ENCODE measurements around the gene REXO1.
"Not testable (repeated sequence)": the region's sequence is repeated elsewhere in the genome, so short reads cannot be mapped to it uniquely, and the experiment has no call there.

REXO1 gene

GRCh38 chr19:1805401-1806183 lies 42.7 kb downstream of the REXO1 start:
- no CpG with 5 or more reads among the region's 24 CpGs for WGBS (ENCODE audit: extremely low coverage, insufficient coverage, low lambda C conversion rate)
- no peak overlapping the region for H3K23ac ChIP-seq (ENCODE audit: low read length)
- H2BK120ac ChIP-seq (ENCODE audit: low read depth, low read length) = no peak overlapping the region
- H3K79me2 ChIP-seq (ENCODE audit: control insufficient read depth, insufficient read depth, low read length) = no peaks in the 10 kb centered on the region
- DNase-seq = no peak
- no peak overlapping the region for H3K56ac ChIP-seq (ENCODE audit: low read length)
- H3K4me3 ChIP-seq (ENCODE audit: low read length) = no peak overlapping the region
- H3K4ac ChIP-seq (ENCODE audit: low read depth, low read length) = no peak overlapping the region
- H3K4me1 ChIP-seq (ENCODE audit: control insufficient read depth, low read depth, low read length) = no peaks in the 10 kb centered on the region
- no peak overlapping the region for H2BK15ac ChIP-seq (replicated peaks; ENCODE audit: low read depth)
- H3K79me1 ChIP-seq (ENCODE audit: low read length) = no peaks in the 10 kb centered on the region
- no peaks in the 10 kb centered on the region for H3K36me3 ChIP-seq (ENCODE audit: control insufficient read depth, insufficient read depth, low read length)
- H2AK5ac ChIP-seq (ENCODE audit: low read length) = no peak overlapping the region
- H3K9ac ChIP-seq (ENCODE audit: low read length) = no peak overlapping the region
- no peak overlapping the region for H3K27ac ChIP-seq (ENCODE audit: low read depth, low read length)
- H2BK5ac ChIP-seq (ENCODE audit: low read length) = no peak overlapping the region
- no peaks in the 10 kb centered on the region for H3K27me3 ChIP-seq (ENCODE audit: insufficient read depth, low read length, poor library complexity)
- no peak overlapping the region for H4K5ac ChIP-seq (ENCODE audit: low read length)
- H4K8ac ChIP-seq (ENCODE audit: low read depth, low read length) = no peak overlapping the region
- H3K4me2 ChIP-seq (ENCODE audit: low read length) = no peak overlapping the region
- H3K18ac ChIP-seq (ENCODE audit: low read length) = no peak overlapping the region

GRCh38 chr19:1804858-1805257 lies 43.4 kb downstream of the REXO1 start:
- Histone ChIP-seq H3K9ac (ENCODE audit: low read length) (no peak overlapping the region), H2BK5ac (ENCODE audit: low read length) (no peak overlapping the region), H3K36me3 (ENCODE audit: control insufficient read depth, insufficient read depth, low read length) (no peaks in the 10 kb centered on the region), H3K4me1 (ENCODE audit: control insufficient read depth, low read depth, low read length) (no peaks in the 10 kb centered on the region), H3K56ac (ENCODE audit: low read length) (no peak overlapping the region), H2BK15ac (replicated peaks; ENCODE audit: low read depth) (no peak overlapping the region), H3K23ac (ENCODE audit: low read length) (no peak overlapping the region), H3K27ac (ENCODE audit: low read depth, low read length) (no peak overlapping the region), H2BK120ac (ENCODE audit: low read depth, low read length) (no peak overlapping the region), H4K8ac (ENCODE audit: low read depth, low read length) (no peak overlapping the region), H2AK5ac (ENCODE audit: low read length) (no peak overlapping the region), H3K79me2 (ENCODE audit: control insufficient read depth, insufficient read depth, low read length) (no peaks in the 10 kb centered on the region), H4K5ac (ENCODE audit: low read length) (no peak overlapping the region), H3K4me3 (ENCODE audit: low read length) (no peak overlapping the region), H3K4me2 (ENCODE audit: low read length) (no peak overlapping the region), H3K79me1 (ENCODE audit: low read length) (no peaks in the 10 kb centered on the region), H3K18ac (ENCODE audit: low read length) (no peak overlapping the region), H3K4ac (ENCODE audit: low read depth, low read length) (no peak overlapping the region), H3K27me3 (ENCODE audit: insufficient read depth, low read length, poor library complexity) (no peaks in the 10 kb centered on the region)
- WGBS (ENCODE audit: extremely low coverage, insufficient coverage, low lambda C conversion rate) = no CpG with 5 or more reads among the region's 6 CpGs
- DNase-seq = no peak

GRCh38 chr19:1799695-1800342 lies 48.5 kb downstream of the REXO1 start:
- no CpG with 5 or more reads among the region's 36 CpGs for WGBS (ENCODE audit: extremely low coverage, insufficient coverage, low lambda C conversion rate)
- no peak overlapping the region for H4K5ac ChIP-seq (ENCODE audit: low read length)
- no peak for DNase-seq

GRCh38 chr19:1797313-1797712 lies 51.0 kb downstream of the REXO1 start:
- not testable (repeated sequence) for H3K18ac ChIP-seq (ENCODE audit: low read length); H3K4me3 ChIP-seq (ENCODE audit: low read length); H3K36me3 ChIP-seq (ENCODE audit: control insufficient read depth, insufficient read depth, low read length); H2BK120ac ChIP-seq (ENCODE audit: low read depth, low read length); H2AK5ac ChIP-seq (ENCODE audit: low read length); H3K79me1 ChIP-seq (ENCODE audit: low read length); DNase-seq; H3K79me2 ChIP-seq (ENCODE audit: control insufficient read depth, insufficient read depth, low read length); H3K23ac ChIP-seq (ENCODE audit: low read length); H3K4me2 ChIP-seq (ENCODE audit: low read length); H3K9ac ChIP-seq (ENCODE audit: low read length); H3K4ac ChIP-seq (ENCODE audit: low read depth, low read length); H3K56ac ChIP-seq (ENCODE audit: low read length); H2BK15ac ChIP-seq (replicated peaks; ENCODE audit: low read depth); H4K8ac ChIP-seq (ENCODE audit: low read depth, low read length); H2BK5ac ChIP-seq (ENCODE audit: low read length); H3K27me3 ChIP-seq (ENCODE audit: insufficient read depth, low read length, poor library complexity); H4K5ac ChIP-seq (ENCODE audit: low read length); H3K4me1 ChIP-seq (ENCODE audit: control insufficient read depth, low read depth, low read length); H3K27ac ChIP-seq (ENCODE audit: low read depth, low read length)
- no CpG with 5 or more reads among the region's 7 CpGs for WGBS (ENCODE audit: extremely low coverage, insufficient coverage, low lambda C conversion rate)

More at GRCh38 chr19:1799695-1800342, 48.5 kb downstream of the REXO1 start:
- Histone ChIP-seq H2BK15ac (replicated peaks; ENCODE audit: low read depth) (no peak overlapping the region), H3K4me3 (ENCODE audit: low read length) (no peak overlapping the region), H2AK5ac (ENCODE audit: low read length) (no peak overlapping the region), H3K23ac (ENCODE audit: low read length) (no peak overlapping the region), H3K79me1 (ENCODE audit: low read length) (no peaks in the 10 kb centered on the region), H3K56ac (ENCODE audit: low read length) (no peak overlapping the region), H3K36me3 (ENCODE audit: control insufficient read depth, insufficient read depth, low read length) (no peaks in the 10 kb centered on the region), H3K4me2 (ENCODE audit: low read length) (no peak overlapping the region), H3K4me1 (ENCODE audit: control insufficient read depth, low read depth, low read length) (no peaks in the 10 kb centered on the region), H3K18ac (ENCODE audit: low read length) (no peak overlapping the region), H4K8ac (ENCODE audit: low read depth, low read length) (no peak overlapping the region), H3K27ac (ENCODE audit: low read depth, low read length) (no peak overlapping the region), H2BK5ac (ENCODE audit: low read length) (no peak overlapping the region), H3K79me2 (ENCODE audit: control insufficient read depth, insufficient read depth, low read length) (no peaks in the 10 kb centered on the region), H3K4ac (ENCODE audit: low read depth, low read length) (no peak overlapping the region), H2BK120ac (ENCODE audit: low read depth, low read length) (no peak overlapping the region), H3K27me3 (ENCODE audit: insufficient read depth, low read length, poor library complexity) (no peaks in the 10 kb centered on the region), H3K9ac (ENCODE audit: low read length) (no peak overlapping the region)

- no peak overlapping the region for H3K4me3 ChIP-seq (ENCODE audit: low read length)
- no peak overlapping the region for H2BK120ac ChIP-seq (ENCODE audit: low read depth, low read length)
- no peak overlapping the region for H3K56ac ChIP-seq (ENCODE audit: low read length)
- no peak overlapping the region for H2BK5ac ChIP-seq (ENCODE audit: low read length)
- H4K5ac ChIP-seq (ENCODE audit: low read length) = no peak overlapping the region
- no peak overlapping the region for H3K23ac ChIP-seq (ENCODE audit: low read length)
- H3K79me2 ChIP-seq (ENCODE audit: control insufficient read depth, insufficient read depth, low read length) = no peaks in the 10 kb centered on the region
- no peak overlapping the region for H2BK15ac ChIP-seq (replicated peaks; ENCODE audit: low read depth)
- no peaks in the 10 kb centered on the region for H3K27me3 ChIP-seq (ENCODE audit: insufficient read depth, low read length, poor library complexity)
- H3K27ac ChIP-seq (ENCODE audit: low read depth, low read length) = no peak overlapping the region
- no peak overlapping the region for H3K4ac ChIP-seq (ENCODE audit: low read depth, low read length)
- no peak overlapping the region for H3K9ac ChIP-seq (ENCODE audit: low read length)
- no peaks in the 10 kb centered on the region for H3K36me3 ChIP-seq (ENCODE audit: control insufficient read depth, insufficient read depth, low read length)
- no peaks in the 10 kb centered on the region for H3K79me1 ChIP-seq (ENCODE audit: low read length)
- no peak overlapping the region for H2AK5ac ChIP-seq (ENCODE audit: low read length)
- H3K4me2 ChIP-seq (ENCODE audit: low read length) = no peak overlapping the region
- no peak overlapping the region for H3K18ac ChIP-seq (ENCODE audit: low read length)
- no peak for DNase-seq
- no peaks in the 10 kb centered on the region for H3K4me1 ChIP-seq (ENCODE audit: control insufficient read depth, low read depth, low read length)
- no peak overlapping the region for H4K8ac ChIP-seq (ENCODE audit: low read depth, low read length)
- no CpG with 5 or more reads among the region's 52 CpGs for WGBS (ENCODE audit: extremely low coverage, insufficient coverage, low lambda C conversion rate)
Observed at GRCh38 chr19:1796395-1797142, 51.7 kb downstream of the REXO1 start.

Data from mesendoderm (in vitro differentiated cells).